IPS-15b (cell line): ENCODE measurements around the gene SMAD9.

Experiments
- H3K27me3 ChIP-seq: one replicate; pipeline ENCODE4 v1.6.1; 2013; ENCODE audit warnings: low read length; ENCODE audit not compliant: control insufficient read depth, insufficient read depth
- H3K36me3 ChIP-seq: one replicate; pipeline ENCODE4 v1.6.1; 2013; ENCODE audit warnings: low read length; ENCODE audit not compliant: control insufficient read depth, insufficient read depth
- H3K4me1 ChIP-seq: one replicate; pipeline ENCODE4 v1.6.1; 2013; ENCODE audit warnings: mild to moderate bottlenecking, low read length; ENCODE audit not compliant: control insufficient read depth, insufficient read depth
- H3K4me3 ChIP-seq: one replicate; pipeline ENCODE4 v1.5.1; 2013; ENCODE audit warnings: low read depth, low read length
- H3K9ac ChIP-seq: one replicate; pipeline ENCODE4 v1.6.1; 2013; ENCODE audit warnings: low read depth, mild to moderate bottlenecking, low read length
- H3K9me3 ChIP-seq: one replicate; pipeline ENCODE4 v1.6.1; 2013; ENCODE audit warnings: mild to moderate bottlenecking, low read length; ENCODE audit not compliant: control insufficient read depth, insufficient read depth

Gene SMAD9

GRCh38 chr13:36804588-36804987 lies 115.5 kb downstream of the SMAD9 start:
- Histone ChIP-seq H3K4me3 (no peak overlapping the region), H3K9ac (no peak overlapping the region)

DNA sequence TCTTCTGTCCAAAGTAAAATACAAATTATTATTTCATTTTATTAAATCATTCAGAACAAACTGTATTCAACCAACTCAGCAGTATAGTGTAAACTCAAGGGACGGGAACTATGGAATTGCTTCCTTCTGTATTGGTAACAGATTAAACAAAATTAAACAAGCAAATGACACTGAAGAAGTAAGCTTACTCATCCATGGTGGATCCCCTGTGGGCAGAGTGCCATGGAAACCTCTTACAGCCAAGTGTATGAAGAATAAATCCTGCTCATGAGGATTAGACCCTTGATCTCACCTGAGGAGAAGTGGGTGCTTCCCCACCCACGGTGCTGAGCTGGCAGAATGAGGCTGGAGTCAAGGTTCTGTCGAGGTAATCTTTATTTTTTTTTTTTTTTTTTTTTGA lies 119.0 kb downstream of the SMAD9 start:
- H3K27me3 ChIP-seq: no peaks in the 10 kb centered on the region
- H3K4me3 ChIP-seq: no peak overlapping the region
- H3K36me3 ChIP-seq: no peaks in the 10 kb centered on the region
- peaks cover 4% of the 10 kb centered on the region for H3K4me1 ChIP-seq
- no peaks in the 10 kb centered on the region for H3K9me3 ChIP-seq
- no peak overlapping the region for H3K9ac ChIP-seq

More at GRCh38 chr13:36804588-36804987, 115.5 kb downstream of the SMAD9 start:
- Histone ChIP-seq H3K4me1 (no peaks in the 10 kb centered on the region), H3K9me3 (no peaks in the 10 kb centered on the region), H3K27me3 (no peaks in the 10 kb centered on the region), H3K36me3 (no peaks in the 10 kb centered on the region)

GRCh38 chr13:36796052-36796451 lies 124.0 kb downstream of the SMAD9 start:
- H3K4me3 ChIP-seq: no peak overlapping the region
- no peaks in the 10 kb centered on the region for H3K27me3 ChIP-seq
- H3K9me3 ChIP-seq: no peaks in the 10 kb centered on the region
- peaks cover 8% of the 10 kb centered on the region for H3K4me1 ChIP-seq
- H3K9ac ChIP-seq: no peak overlapping the region
- no peaks in the 10 kb centered on the region for H3K36me3 ChIP-seq

DNA sequence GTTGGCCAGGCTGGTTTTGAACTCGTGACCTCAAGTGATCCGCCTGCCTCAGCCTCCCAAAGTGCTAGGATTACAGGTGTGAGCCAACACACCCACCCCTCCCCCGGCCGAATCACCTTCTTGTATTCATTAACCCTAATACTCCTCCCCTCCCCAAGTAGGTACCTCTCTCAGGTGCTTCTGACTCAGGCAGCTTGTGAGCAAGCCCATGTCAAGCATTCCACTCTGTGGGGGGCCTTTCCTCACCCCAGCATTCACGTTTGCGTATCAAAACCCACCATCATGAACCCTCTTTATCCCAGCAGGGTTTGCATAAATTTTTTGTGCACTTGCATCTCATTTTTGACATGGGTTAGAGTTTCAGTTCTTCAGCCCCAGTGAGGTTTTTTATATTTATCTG lies 124.6 kb downstream of the SMAD9 start:
- Histone ChIP-seq H3K9ac (no peak overlapping the region), H3K4me3 (no peak overlapping the region), H3K27me3 (no peaks in the 10 kb centered on the region)

More for the DNA sequence above, 124.6 kb downstream of the SMAD9 start:
- Histone ChIP-seq H3K4me1 (peaks cover 8% of the 10 kb centered on the region), H3K36me3 (no peaks in the 10 kb centered on the region), H3K9me3 (no peaks in the 10 kb centered on the region)
